DMS53 treated with DMSO at 0.1 percent for 48 hours (cell line): Measurements from ENCODE around the gene PRL.

Source experiments
- DNase-seq: peaks from one replicate; lab custom pipeline; 2025; ENCODE audit not compliant: unreplicated experiment; lab: John Stamatoyannopoulos, UW

PRL gene

DNA sequence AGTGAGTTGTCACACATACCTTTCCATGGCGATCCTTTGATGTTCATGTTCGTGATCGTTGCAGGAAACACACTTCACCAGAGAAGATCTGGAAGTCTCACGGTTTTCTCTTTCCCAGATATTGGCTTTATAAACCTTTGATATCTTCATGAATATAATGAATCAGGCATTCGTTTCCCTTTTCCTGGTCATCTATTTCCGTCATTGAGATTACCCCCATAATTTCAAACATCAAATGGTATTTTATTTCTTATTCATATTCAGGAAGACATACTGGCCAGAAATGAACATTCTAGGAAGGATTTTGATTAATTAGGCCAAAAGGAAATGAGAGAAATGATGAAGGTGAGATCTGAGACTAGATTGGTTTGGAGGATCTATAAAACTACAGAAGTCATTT is at the start of gene PRL:
Gene PRL, minus strand, starts transcription at position 101 of the 400 bp plus-strand sequence. Its CDS starts 54 bp downstream, at position 47.
- DNase-seq: no peak

DNA sequence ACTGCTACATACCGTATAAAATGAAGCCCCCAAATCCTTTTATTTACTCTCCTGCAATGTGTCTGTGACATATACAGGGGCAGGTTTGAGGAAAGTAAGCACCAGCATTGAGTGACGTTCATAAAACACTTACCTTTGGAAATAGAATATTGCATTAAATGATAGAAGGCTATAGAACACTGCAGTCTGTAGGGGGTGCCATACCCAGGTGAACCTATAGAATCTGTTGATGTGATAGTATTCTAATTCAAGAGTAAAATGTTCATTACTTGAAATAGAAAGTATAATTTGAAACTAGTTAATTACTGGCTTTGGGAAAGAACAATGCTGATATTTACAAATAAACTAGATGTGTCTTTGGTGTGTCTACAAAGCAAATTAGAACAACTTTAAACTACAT is 47.0 kb upstream of the PRL start:
- DNase-seq: no peak

DNA sequence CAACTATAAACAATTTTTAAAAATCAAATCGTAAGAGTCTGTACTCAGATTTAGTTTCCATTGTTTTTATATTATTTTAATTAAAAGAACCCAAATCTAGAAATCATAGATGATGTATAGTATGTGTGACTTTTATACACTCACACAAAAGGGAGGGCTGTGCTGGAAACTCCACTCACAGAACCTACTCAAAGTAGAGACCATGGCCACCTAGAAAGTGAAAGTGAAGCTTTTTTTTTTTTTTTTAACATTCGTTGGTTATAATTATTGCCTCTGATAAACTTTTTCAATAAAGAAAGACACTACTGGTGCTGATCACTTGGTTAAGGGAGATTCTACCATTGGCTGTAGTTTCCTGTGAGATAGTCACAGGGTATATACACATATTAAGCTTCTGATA is 37.9 kb upstream of the PRL start:
- DNase-seq: no peak

DNA sequence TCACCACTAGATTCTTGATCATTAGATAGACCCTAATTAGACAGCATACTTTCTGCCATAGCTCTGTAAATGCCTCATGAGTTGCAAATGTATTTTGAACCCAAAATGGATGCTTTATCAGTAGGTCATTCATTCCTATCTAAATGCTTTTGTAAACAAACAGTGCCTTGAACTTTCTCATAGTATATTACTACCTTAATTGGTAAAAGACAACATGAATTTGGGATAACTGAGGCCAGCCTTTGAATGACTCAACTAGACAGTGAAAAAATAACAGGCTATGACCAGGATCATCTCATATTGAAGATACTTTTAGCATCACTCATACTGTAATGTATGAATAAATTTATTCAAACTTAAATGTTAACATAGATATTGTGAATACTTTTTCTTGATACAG is 37.0 kb upstream of the PRL start:
- DNase-seq: no peak

DNA sequence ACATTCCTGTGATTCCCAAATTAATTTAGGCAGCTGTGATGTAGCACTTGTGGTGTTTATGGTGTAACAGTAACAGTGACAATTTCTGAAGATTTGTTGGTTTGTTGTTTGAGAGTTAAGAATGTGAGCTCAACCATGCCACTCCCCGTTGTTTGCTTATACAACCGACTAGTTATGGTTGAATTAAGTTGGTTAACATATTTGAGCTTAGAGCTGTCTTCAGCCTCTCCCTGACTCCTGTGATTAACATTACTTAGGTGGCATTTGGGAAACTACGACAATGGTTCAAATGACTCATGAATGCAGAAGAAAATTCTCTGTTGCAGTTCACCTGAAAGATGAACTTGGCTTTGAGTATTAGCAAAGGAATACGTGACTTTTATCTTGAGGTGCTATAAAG is 35.9 kb upstream of the PRL start:
- no peak for DNase-seq

DNA sequence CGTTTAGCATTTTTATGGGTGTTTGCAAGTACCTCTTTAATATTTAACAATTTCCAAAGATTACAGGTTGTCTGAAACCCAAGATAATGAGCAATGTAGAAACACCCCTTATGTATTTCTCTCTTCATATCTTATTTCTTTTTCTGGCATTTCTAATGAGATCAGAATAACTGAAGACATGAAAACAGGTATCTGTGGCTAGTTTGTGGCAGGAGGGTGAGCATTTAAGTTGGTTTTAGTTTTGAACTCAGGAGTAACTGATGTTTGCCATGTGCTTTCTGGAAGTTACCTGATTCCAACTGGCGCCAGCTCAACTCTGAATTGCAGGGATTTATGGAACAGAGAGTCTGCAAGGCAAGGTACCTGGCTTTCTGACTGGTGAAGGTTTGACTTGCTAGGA is 35.4 kb upstream of the PRL start:
- no peak for DNase-seq

DNA sequence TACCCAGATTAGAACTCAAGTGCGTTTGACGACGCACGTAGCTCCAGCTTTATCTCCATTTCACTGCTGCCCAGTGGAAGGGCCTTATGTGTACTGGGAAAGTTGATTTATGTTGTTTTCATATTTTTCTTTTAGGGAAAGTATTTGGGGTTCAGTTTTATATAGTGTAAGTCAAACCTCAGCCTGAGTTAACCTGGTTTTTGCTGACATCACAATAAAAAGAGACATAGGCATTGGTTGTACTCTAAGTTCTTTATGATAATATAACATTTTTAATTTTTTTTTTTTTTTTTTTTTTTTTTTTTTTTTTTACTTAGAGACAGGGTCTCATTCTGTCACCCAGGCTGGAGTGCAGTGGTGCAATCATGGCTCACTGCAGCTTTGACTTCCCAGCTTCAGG is 34.1 kb upstream of the PRL start:
- DNase-seq: no peak

DNA sequence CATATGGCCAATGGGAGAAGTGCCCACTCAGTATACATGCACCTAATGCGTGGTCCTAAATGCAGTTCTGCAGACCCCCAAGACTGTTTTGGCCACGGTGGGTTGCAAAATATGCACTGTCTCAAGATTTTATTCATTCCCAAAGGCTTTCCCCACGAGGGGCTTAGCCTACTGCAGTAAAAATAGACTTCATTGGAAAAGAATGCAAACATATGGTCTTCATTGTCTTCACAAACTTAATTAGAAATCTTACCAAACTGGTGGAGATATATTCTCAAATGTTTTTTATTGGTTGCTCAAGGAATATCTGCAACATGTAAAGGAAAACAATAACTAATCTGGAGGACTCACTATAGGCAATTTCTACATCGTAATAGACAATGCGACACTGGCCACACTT is 31.6 kb upstream of the PRL start:
- no peak for DNase-seq

DNA sequence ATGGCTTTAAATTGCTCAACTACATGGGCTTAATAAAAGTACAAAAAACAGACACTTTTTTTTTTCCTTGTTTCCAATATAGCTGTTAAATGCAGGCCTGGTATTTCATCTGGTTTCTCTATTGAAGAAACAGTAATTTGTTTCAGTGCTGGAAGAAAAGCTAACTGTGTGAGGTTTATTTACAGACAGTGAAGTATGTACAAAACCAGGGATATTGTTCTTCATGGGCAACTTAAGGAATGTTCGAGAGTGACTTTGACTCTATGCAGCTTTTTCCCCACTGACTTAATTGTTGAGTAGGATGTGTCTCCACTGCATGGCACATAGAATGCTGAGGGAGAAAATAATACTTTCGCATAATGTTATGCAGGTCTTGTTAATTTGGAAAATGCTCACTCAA is 31.0 kb upstream of the PRL start:
- DNase-seq: no peak

DNA sequence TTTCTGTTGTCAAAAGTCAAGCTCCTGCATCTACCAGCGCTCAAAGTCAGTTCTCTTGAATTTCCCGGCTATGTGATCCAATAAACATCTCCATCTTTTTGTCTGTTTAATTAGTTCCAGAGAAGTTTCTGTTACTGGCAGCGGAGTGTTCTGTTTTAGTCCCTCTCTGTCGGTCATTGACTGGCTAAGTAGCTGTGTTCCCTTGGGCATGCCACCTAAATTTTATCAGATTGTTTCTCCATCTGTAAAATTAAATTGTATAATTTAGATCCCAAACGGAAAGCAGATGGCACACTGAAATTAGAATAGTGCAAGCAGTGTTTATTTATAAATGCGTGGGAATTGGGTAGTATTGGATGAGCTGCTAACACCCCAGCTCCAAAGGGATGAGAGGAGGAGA is 29.7 kb upstream of the PRL start:
- no peak for DNase-seq

DNA sequence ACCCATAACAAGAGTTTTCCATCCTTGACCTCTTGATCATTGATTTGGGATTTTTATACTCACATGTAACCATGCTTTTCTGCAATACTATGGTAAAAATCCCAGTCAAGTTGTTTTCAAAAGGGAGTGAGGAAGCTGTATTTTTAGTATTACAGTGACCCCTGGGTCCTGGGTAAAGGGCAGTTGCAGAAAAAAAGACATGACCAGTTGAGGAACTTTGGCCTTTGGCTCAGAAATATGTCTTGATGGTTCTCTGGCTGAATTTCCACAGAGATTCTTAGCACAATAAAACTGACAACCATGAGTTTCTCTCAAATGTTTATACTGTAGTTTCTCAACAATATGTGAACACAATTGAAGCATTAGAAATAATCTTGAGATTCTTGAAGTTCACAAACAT is 28.6 kb upstream of the PRL start:
- DNase-seq: no peak

DNA sequence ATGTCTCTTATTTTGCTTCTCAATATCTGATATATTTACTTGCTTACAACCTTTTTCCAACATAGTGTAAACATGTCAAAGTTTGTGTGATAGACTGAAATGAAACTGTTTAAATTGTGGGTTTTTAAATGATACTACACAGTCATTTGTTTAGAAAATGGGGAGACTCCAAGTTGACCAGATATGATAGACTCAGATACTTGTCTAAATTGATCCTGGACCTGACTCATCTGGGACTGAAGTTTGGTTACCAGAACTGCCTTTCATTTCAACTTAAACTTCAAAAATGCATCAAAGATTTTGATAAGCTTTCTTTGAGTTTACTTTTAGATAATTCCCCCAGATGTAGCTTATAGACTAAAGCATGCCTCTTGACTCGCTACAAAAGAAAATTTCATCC is 27.0 kb upstream of the PRL start:
- no peak for DNase-seq

DNA sequence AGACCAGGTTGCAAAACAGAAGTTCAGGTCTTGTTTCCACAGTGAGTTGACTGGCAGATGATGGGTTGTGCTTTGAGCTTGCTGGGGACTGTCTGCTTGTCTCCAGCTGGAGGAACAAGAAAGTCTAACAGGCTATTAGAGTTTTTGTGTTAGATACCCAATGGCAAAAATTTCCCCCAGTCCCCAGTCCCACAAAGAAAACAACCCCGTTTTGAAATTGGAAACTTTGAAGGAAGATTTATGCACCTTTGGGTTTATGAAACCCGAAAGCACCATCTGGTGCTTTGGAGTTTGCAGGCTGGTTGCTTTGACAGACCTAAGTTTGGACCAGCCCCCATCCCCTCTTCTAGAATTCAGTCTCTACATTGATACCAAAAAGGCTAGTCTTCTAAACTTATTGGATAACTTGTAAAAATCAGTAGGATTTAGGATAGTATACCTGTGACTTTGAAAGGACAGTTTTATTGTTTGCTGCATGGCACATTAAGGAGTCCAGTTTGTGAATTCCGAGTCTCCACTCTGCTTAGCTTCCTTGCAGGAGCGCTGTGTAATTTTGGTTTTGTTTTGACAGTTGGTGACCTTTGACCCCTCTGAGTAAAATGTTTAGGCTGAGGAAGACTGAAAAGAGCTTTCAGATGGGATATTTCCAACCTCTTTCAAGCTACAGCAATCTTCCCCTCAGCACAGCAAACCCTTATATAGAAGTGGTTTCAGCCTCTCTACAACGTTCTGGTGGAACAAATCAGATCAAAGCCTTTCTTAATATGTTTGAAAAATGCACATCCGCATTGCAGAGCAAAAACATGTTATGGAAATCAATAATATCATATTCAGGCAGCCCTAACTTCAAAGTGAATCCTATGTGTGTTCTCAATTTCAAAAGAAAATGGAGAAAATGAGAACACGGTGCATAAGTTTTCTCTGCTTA is 25.5 kb upstream of the PRL start:
- DNase-seq: no peak

DNA sequence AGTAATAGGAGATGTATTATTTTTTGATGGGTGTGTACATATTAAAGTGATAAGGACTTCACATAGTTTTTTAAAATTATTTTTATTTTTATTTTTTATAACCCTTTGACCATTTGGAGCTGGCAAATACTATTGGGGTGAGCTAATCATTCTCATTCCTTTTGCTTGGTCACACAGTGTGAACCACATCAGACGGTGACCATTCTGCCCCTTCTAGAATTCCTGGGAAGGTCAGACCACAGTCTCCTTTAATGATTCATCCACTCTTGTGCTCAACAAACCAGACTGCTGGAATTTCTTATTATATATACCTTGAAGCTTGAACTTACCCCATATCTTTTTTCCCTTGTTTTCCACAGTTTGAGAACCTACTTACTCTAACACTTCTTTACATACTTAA is 23.9 kb upstream of the PRL start:
- no peak for DNase-seq

DNA sequence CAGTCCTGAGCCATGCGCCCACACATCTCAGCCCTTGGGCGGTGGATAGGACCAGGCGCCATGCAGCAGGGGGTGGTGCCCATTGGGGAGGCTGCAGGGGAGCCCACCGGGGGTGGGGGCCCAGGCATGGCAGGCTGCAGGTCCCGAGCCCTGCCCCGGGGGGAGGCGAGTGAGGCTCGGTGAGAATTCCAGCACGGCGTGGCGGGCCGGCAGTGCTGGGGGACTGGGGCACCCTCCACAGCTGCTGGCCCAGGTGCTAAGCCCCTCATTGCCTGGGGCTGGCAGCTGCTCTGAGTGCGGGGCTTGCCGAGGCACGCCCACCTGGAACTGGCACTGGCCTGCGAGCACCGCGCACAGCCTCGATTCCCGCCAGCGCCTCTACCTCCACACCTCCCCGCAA is 21.6 kb upstream of the PRL start:
- DNase-seq: no peak

DNA sequence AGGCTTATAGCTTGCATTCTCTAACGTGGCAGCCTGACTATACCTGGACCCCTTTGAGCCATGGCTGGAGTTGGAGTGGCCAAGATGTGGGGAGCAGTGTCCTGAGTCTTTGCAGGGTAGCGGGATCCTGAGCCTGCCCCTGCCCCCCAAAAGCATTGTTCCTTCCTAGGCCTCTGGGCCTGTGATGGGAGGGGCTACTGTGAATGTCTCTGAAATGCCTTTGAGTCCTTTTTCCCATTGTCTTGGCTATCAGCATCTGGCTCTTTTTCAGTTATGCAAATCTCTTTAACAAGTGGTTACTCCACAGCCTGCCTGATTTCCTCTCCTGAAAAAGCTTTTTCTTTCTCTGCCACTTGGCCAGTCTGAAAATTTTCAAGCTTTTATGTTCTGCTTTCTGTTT is 17.0 kb upstream of the PRL start:
- DNase-seq: no peak

DNA sequence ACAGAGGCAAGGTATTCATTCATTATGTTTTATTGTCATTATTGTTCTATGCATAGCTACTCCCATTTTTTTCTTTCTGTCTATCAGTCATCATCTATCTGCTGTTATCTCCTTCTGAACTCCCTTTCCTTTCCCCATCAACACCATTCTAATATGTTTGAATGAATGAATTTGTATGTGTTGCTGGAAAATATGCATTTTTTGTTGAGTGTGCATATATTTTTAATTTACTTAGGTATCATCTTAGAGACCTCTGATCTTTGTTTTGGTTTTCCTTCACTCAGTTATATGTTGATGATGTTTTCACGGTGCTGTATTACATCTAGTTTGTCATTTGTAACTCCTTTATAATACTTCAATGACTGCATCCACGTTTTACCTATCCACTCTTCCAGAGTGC is 12.1 kb upstream of the PRL start:
- DNase-seq: no peak

DNA sequence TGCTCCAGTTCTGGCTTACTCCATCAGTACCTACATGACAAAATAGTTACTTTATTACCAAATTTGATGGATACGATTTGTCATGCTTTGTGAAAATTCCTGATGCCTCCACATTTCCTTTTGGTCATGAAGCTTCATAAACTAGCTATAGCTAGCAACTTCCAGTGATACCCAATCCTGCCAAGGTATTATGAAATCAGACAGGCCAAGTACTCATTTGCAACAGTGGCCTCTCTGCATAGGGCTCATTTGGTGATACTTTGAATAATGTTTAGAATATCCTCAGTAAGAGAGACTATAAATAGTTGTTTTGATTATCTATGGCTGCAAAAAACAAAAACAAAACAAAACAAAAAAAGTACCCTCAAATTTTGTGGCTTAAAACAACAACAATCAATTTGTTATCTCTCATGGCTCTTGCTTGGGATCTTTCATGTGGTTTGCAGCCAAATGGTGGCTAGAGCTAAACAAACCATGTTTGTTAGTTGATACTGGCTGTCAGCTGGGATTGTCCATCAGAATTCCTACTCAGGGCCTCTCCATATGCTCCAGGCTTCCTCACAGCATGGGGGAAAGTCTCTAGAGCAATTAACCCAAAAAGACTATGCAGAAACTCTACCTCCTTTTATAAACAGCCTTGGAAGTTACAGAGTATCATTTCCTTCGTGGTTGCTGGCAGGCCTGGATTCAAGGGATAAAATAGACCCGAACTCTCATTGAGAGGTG is 10.1 kb upstream of the PRL start:
- DNase-seq: no peak

DNA sequence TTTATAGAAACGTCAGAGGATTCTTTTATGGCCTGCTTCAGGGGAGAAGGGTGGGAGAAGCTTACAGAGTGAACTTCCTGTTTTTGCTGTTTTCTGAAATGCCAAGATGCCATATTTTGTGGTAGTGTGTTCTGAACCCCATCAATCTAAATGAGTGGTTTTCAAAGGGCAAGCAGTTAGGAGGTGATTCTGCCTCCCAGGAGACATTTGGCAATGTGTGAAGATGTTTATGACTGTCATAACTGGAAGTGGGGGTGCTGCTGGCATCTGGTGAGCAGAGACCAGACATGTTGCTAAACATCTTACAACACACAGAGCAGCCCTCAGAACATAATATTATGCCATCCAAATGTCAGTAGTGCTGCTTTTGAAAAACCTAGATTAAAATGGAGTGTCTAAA is 6.0 kb upstream of the PRL start:
- DNase-seq: no peak

DNA sequence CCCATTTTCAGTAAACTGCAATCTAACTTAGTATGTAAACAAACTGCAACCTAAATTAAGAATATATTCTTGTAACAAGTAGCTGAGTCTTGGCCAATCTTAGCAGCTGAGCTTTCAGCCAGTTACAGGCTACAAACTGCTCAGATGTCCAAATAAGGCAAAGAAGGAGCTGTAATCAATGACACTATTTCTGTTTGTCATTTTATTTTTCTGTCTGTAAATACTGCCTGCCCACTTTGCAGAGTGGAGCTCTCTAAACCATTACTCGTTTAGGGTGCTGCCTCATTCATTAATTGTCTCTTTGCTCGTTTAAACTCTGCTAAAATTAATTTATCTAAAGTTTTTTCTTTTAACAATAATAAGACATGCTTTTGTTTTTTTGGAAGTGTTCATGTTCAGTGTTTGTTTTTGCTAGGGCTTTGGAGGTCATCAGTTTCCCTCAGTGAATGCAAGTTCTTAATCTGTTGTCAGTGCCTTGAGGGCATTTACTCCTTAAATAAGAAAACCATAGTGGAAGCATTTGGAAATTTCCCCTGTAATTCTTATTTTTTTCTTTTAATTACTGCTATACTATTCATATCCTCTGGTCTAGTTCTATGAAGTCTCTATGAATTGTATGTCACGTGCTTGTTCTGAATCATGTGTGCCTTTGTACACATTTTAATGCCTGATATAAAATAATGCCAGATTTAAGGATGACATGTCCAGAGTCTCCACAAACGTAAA is 3.6 kb upstream of the PRL start:
- DNase-seq: no peak

DNA sequence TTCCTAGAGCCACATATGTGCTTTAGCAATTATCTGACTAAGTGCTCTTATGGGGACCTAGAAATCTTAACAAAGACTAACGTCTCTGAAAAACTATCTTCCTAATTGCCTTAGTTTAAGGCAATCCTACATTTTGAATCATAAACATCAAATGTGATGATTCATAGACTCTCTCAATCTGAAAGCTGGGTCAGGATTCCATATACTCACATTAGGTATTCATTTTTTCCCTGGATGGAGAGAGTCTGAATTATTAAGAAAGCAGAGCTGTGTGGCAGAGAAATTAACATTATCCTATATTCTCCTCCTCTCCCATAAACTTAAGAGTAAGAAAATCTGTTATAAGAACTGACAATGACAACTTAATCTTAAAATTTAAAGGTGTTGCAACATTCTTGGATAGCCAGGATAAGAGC is 1.6 kb upstream of the PRL start:
- no peak for DNase-seq

DNA sequence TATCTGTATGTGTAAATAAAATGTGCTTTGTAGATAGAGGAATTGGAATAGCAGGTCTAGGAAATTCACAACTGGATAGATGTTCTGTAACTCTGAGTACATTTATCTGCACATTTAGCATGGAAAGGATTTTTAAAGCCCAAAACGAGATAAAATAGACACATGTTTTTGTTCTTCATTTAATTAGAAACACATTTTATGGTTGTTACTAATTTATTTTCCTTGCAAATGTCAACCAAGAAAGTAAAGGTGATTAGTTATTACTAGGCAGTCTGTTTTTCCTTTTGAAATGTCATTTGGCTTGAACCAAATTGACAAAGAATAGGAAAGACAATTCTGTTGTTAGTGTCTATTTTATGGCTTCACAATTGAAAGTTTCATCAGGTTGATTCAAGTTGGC is 769 bp downstream of the PRL start:
- DNase-seq: no peak
